ENCODE data around the gene CEP164. TPM values are rescaled to one million over a fixed set of nuclear protein-coding genes. Genes with fewer than 3 reads are reported as not detected.

The CEP164 gene
- total and polyA plus RNA-seq, 2 of the 8 experiments (the other 6 are each of a cell fraction or from before 2014, with no cell fraction given), result 8.4 to 20.8 TPM

- Histone ChIP-seq H3K36me3 (ENCODE audit: control insufficient read depth in 2 of 4, insufficient read depth in 4 of 4, low read length in 3 of 4) (no peaks in the 10 kb centered on the region), H4K5ac (ENCODE audit: insufficient read length, low read depth, low read length) (no peak overlapping the region), H3K4me3 (ENCODE audit: extremely low read depth in 1 of 4, insufficient read depth in 2 of 4, low read depth in 3 of 4, low read length in 4 of 4) (no peak overlapping the region), H3K18ac (ENCODE audit: extremely low read depth, low read length) (no peak overlapping the region), H3K14ac (ENCODE audit: insufficient read length) (no peak overlapping the region), H2BK20ac (ENCODE audit: low read length) (no peak overlapping the region), H2BK15ac (ENCODE audit: low read length) (no peak overlapping the region), H3K23me2 (ENCODE audit: low read depth, low read length) (no peaks in the 10 kb centered on the region), H4K91ac (replicated peaks; ENCODE audit: insufficient read length, low read length) (no peak overlapping the region), H4K8ac (ENCODE audit: extremely low read depth, insufficient read depth, low read length) (no peak overlapping the region), H4K20me1 (replicated peaks in 1 of 2; ENCODE audit: control insufficient read depth in 1 of 2, insufficient read depth in 2 of 2, low read length in 2 of 2) (no peaks in the 10 kb centered on the region), H3K27me3 (replicated peaks in 1 of 4; ENCODE audit: control insufficient read depth in 3 of 4, extremely low read depth in 1 of 4, insufficient read depth in 3 of 4, low read length in 3 of 4) (no peaks in the 10 kb centered on the region; a peak in 1 of 7 replicates), H3K23ac (ENCODE audit: insufficient read length) (no peak overlapping the region), H2BK12ac (ENCODE audit: low read depth, low read length) (no peak overlapping the region), H2BK120ac (replicated peaks; ENCODE audit: low read depth, low read length) (no peak overlapping the region), H3K9me3 (ENCODE audit: insufficient read depth in 2 of 2, low read depth in 1 of 2, low read length in 1 of 2) (no peaks in the 10 kb centered on the region), H2AFZ (ENCODE audit: low read length) (no peak overlapping the region), H3K9ac (replicated peaks in 1 of 4; ENCODE audit: extremely low read depth in 1 of 4, low read depth in 3 of 4, low read length in 3 of 4) (no peak overlapping the region), H3K79me1 (ENCODE audit: low read depth, low read length) (no peaks in the 10 kb centered on the region), H3K4ac (replicated peaks; ENCODE audit: insufficient read length, low read depth, low read length) (no peak overlapping the region), H3K56ac (replicated peaks; ENCODE audit: insufficient read length, low read depth, low read length) (no peak overlapping the region), H2AK5ac (ENCODE audit: low read depth, low read length) (no peak overlapping the region), H3K4me1 (replicated peaks in 1 of 4; ENCODE audit: control insufficient read depth in 3 of 4, insufficient read depth in 4 of 4, low read length in 3 of 4) (no peaks in the 10 kb centered on the region), H3K4me2 (ENCODE audit: insufficient read depth in 1 of 2, low read depth in 2 of 2, low read length in 2 of 2) (no peak overlapping the region), H2BK5ac (ENCODE audit: low read depth, low read length) (no peak overlapping the region), H3K79me2 (ENCODE audit: control insufficient read depth in 1 of 2, insufficient read depth in 2 of 2, low read length in 2 of 2) (no peaks in the 10 kb centered on the region), H3K27ac (ENCODE audit: low read depth, low read length) (no peak overlapping the region)
- TF ChIP-seq SP4 (IDR thresholded peaks at IDR 0.05; ENCODE audit: low read length) (no peak), SIN3A (conservative IDR thresholded peaks at IDR 0.05 in 1 of 2, IDR thresholded peaks at IDR 0.05 in 1 of 2; ENCODE audit: low read depth in 1 of 2, low read length in 2 of 2) (no peak), EGR1 (IDR thresholded peaks at IDR 0.05; ENCODE audit: borderline replicate concordance, low read depth, low read length) (no peak), HDAC6 (IDR thresholded peaks at IDR 0.05; ENCODE audit: low read depth, low read length) (no peak), RAD21 (IDR thresholded peaks at IDR 0.05 in 1 of 2, conservative IDR thresholded peaks at IDR 0.05 in 1 of 2; ENCODE audit: low read depth in 2 of 2, low read length in 2 of 2) (no peak), RBBP5 (IDR thresholded peaks at IDR 0.05; ENCODE audit: borderline replicate concordance, low read depth, low read length) (no peak), PHF8 (conservative IDR thresholded peaks at IDR 0.05; ENCODE audit: low read depth, low read length) (no peak), TBP (IDR thresholded peaks at IDR 0.05; ENCODE audit: low read depth, low read length) (no peak), POLR2A (IDR thresholded peaks at IDR 0.05; ENCODE audit: control extremely low read depth in 1 of 2, low read depth in 2 of 2, low read length in 2 of 2) (no peak), BCL11A (IDR thresholded peaks at IDR 0.05; ENCODE audit: low read depth in 2 of 2, low read length in 2 of 2) (no peak), RFX5 (IDR thresholded peaks at IDR 0.05; ENCODE audit: borderline replicate concordance, low read depth, low read length) (no peak)
- CTCF ChIA-PET (ENCODE audit: partially characterized antibody), result no interaction called here
- FAIRE-seq, result no peak
- 80% methylated on average over 7 of the region's 7 CpGs; no CpG with 5 or more reads in 1 of the 2 experiments for WGBS, 2 experiments (ENCODE audit: extremely low coverage in 1 of 2, insufficient coverage in 1 of 2, insufficient read length in 1 of 2, insufficient replicate concordance in 2 of 2, low coverage in 1 of 2, low lambda C conversion rate in 2 of 2, missing lambda C conversion rate in 1 of 2)
- POLR2A ChIA-PET (ENCODE audit: partially characterized antibody), result no interaction called here
- DNase-seq (ENCODE audit: low read depth in 1 of 2, low spot score in 2 of 2), result no peak
These were observed 93.8 kb downstream of the CEP164 start for GRCh38 chr11:117421476-117421875.
